ENCODE data around the gene REEP3.

Gene REEP3

GRCh38 chr10:63591600-63592379 is 70.6 kb downstream of the REEP3 start:
- DNase-seq, result no peak

GRCh38 chr10:63593576-63593975 is 72.4 kb downstream of the REEP3 start:
- DNase-seq, result peak in 1 of 2 experiments; percentile 8

GRCh38 chr10:63595072-63595471 is 73.9 kb downstream of the REEP3 start:
- no peak for DNase-seq

- DNase-seq, result no peak
These were observed 75.7 kb downstream of the REEP3 start for GRCh38 chr10:63596924-63597323.

GRCh38 chr10:63600540-63600939 is 79.3 kb downstream of the REEP3 start:
- DNase-seq, result no peak

- DNase-seq, result no peak
These were observed 82.7 kb downstream of the REEP3 start for GRCh38 chr10:63603709-63604445.

GRCh38 chr10:63605197-63605967 is 84.2 kb downstream of the REEP3 start:
- DNase-seq, result no peak

GRCh38 chr10:63608511-63608910 is 87.3 kb downstream of the REEP3 start:
- no peak for DNase-seq

- no peak for DNase-seq
These were observed 89.9 kb downstream of the REEP3 start for GRCh38 chr10:63611078-63611477.

GRCh38 chr10:63614371-63614891 is 93.2 kb downstream of the REEP3 start:
- DNase-seq, result peak; percentile 28 to 78

- no peak for DNase-seq
These were observed 97.4 kb downstream of the REEP3 start for GRCh38 chr10:63618552-63618951.

- DNase-seq, result no peak
These were observed 98.2 kb downstream of the REEP3 start for GRCh38 chr10:63619426-63619825.

- no peak for DNase-seq
These were observed 100.9 kb downstream of the REEP3 start for GRCh38 chr10:63622097-63622496.

- no peak for DNase-seq
These were observed 103.5 kb downstream of the REEP3 start for GRCh38 chr10:63624701-63625100.

GRCh38 chr10:63627396-63627795 is 106.2 kb downstream of the REEP3 start:
- no peak for DNase-seq

- peak in 1 of 2 experiments; percentile 25 for DNase-seq
These were observed 106.7 kb downstream of the REEP3 start for GRCh38 chr10:63627881-63628296.

GRCh38 chr10:63628526-63629362 is 107.5 kb downstream of the REEP3 start:
- peak; percentile 59 to 83 for DNase-seq

- peak; percentile 61 to 84 for DNase-seq
These were observed 108.3 kb downstream of the REEP3 start for GRCh38 chr10:63629363-63630084.

- peak; percentile 59 to 71 for DNase-seq
These were observed 109.1 kb downstream of the REEP3 start for GRCh38 chr10:63630085-63630930.

- no peak for DNase-seq
These were observed 109.9 kb downstream of the REEP3 start for GRCh38 chr10:63630931-63631680.

Data from NCI-H524 (cell line).